Karpas-422 (cell line): ENCODE measurements around the gene HERC2. TPM values are rescaled to one million over a fixed set of nuclear protein-coding genes. Genes with fewer than 3 reads are reported as not detected.

ENCODE experiments used
- DNase-seq: peaks from one replicate; pipeline ENCODE4 v3.0.0-alpha.2; 2015
- H2AFZ ChIP-seq: fragments of 200-600 bp; sonication (generic); 2 replicates; pipeline ENCODE4 v1.6.1; 2014; ENCODE audit warnings: antibody characterized with exemption, low read length, mixed read lengths
- H3K27ac ChIP-seq: fragments of 200-600 bp; sonication (generic); 2 replicates; pipeline ENCODE4 v1.5.1; 2014; ENCODE audit warnings: mild to moderate bottlenecking, low read length, moderate library complexity
- H3K27me3 ChIP-seq: fragments of 200-600 bp; sonication (generic); 2 replicates; pipeline ENCODE4 v1.6.1; 2014; ENCODE audit warnings: low read length, mixed read lengths
- H3K36me3 ChIP-seq: fragments of 200-600 bp; sonication (generic); 2 replicates; pipeline ENCODE4 v1.6.1; 2014; ENCODE audit warnings: low read length, mixed read lengths; ENCODE audit not compliant: insufficient read depth
- H3K4me1 ChIP-seq: fragments of 200-600 bp; sonication (generic); 2 replicates; pipeline ENCODE4 v1.6.1; 2014; ENCODE audit warnings: mild to moderate bottlenecking, low read length, mixed read lengths
- H3K4me2 ChIP-seq: fragments of 200-600 bp; sonication (generic); 2 replicates; pipeline ENCODE4 v1.6.1; 2014; ENCODE audit warnings: low read length, low read depth, mild to moderate bottlenecking; ENCODE audit not compliant: poor library complexity, severe bottlenecking
- H3K4me3 ChIP-seq: fragments of 200-600 bp; sonication (generic); 2 replicates; pipeline ENCODE4 v1.5.1; 2014; ENCODE audit warnings: mild to moderate bottlenecking, antibody characterized with exemption, low read length, mixed read lengths
- H3K79me2 ChIP-seq: fragments of 200-600 bp; sonication (generic); 2 replicates; pipeline ENCODE4 v1.6.1; 2014; ENCODE audit warnings: mild to moderate bottlenecking, low read length, mixed read lengths
- H3K9ac ChIP-seq: fragments of 200-600 bp; sonication (generic); 2 replicates; pipeline ENCODE4 v1.6.0; 2014; ENCODE audit warnings: low read length
- H3K9me2 ChIP-seq: fragments of 200-600 bp; sonication (generic), shearing (Covaris generic); replicated peaks from 2 replicates; pipeline ENCODE4 v1.6.0; 2014; ENCODE audit warnings: mild to moderate bottlenecking, low read length, moderate library complexity; ENCODE audit not compliant: insufficient read depth
- H3K9me3 ChIP-seq: fragments of 300-700, 200-600 bp; sonication (generic); 2 replicates; pipeline ENCODE4 v1.6.1; 2014; ENCODE audit warnings: low read length, mixed read lengths
- H4K20me1 ChIP-seq: fragments of 200-600 bp; sonication (generic); 2 replicates; pipeline ENCODE4 v1.6.1; 2014; ENCODE audit warnings: mild to moderate bottlenecking, antibody characterized with exemption, low read length, low read depth; ENCODE audit not compliant: insufficient read depth
- total RNA-seq: library from RNA; depleted of rRNA; stranded (reverse); fragments of >200 nt; shearing (Covaris generic); gene quantifications from 2 replicates; pipeline ENCODE4 v1.2.3, GENCODE V29; 2014; ENCODE audit warnings: low replicate concordance

HERC2 gene
- total RNA-seq, 1 experiment from 2014 or later, result 58.7 TPM

DNA sequence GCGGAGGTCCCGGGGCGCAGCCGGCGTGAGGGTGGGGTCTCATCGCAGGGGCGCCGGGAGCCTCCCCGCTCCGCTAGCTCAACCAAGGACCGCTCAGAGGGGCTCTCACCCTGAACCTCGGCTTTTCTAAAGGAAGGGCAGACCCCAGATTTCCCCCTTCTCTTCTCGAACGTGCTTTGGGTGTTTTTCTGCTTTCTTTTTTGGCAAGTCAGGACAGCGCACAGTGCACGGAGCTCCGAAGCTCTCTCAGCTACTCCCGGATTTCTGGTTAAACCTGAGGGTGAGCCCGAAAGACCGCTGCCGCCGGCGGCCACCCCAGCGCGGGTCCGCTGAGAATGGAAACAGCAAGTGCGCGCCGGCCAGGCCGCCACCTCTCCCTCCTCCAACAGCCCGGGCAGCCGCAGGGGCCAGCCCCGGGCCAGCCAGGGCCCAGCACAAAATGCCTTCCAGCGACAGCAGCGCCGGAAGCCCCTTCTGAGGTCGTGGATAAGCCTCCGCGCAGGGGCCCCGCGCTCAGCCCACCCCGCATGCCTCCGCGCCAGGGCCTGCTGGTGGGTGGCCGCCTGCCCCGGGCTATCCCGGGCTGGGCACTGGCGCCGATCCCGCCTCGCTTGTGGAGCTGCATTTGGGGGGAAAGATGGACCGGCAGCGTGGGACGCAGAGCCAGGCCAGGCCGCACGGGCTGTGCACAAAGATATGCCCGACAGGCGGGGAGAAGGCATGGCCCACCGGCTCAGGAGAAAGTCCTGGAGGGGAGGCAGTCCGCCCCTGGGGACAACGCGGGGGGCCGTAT, 214.7 kb downstream of the HERC2 start:
- H3K4me3 ChIP-seq, result no peak overlapping the region

GRCh38 chr15:28106294-28107110, 215.5 kb downstream of the HERC2 start:
- Histone ChIP-seq H3K36me3 (no peaks in the 10 kb centered on the region), H3K9me2 (no peaks in the 10 kb centered on the region), H2AFZ (no peak overlapping the region), H3K9me3 (no peaks in the 10 kb centered on the region), H3K79me2 (no peaks in the 10 kb centered on the region), H3K9ac (no peak overlapping the region), H3K27ac (no peak overlapping the region), H3K27me3 (no peaks in the 10 kb centered on the region), H3K4me3 (no peak overlapping the region), H4K20me1 (no peaks in the 10 kb centered on the region), H3K4me1 (no peaks in the 10 kb centered on the region), H3K4me2 (no peak overlapping the region)
- DNase-seq, result no peak

More for the DNA sequence above, 214.7 kb downstream of the HERC2 start:
- Histone ChIP-seq H4K20me1 (no peaks in the 10 kb centered on the region), H3K79me2 (no peaks in the 10 kb centered on the region), H3K36me3 (peaks cover 4% of the 10 kb centered on the region; the same call in 1 of the 2 replicates), H3K4me2 (no peak overlapping the region), H3K9me2 (no peaks in the 10 kb centered on the region), H2AFZ (no peak overlapping the region), H3K9ac (no peak overlapping the region), H3K9me3 (no peaks in the 10 kb centered on the region), H3K4me1 (no peaks in the 10 kb centered on the region), H3K27me3 (no peaks in the 10 kb centered on the region), H3K27ac (no peak overlapping the region)
- no peak for DNase-seq

DNA sequence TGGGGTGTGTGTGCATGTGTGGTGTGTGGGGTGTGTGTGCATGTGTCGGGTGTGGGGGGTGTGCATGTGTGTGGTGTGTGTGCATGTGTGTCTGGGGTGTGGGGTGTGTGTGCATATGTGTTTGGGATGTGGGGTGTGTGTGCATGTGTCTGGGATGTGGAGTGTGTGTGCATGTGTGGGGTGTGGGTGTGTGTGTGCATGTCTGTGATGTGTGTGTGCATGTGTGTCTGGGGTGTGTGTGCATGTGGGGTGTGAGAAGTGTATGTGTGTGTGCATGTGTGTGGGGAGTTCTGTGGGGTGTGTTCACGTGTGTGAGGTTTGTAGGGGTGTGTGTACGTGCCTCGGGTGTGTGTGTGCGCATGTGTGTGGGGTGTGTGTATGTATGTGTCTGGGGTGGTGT, 216.2 kb downstream of the HERC2 start:
- no peak for DNase-seq
- Histone ChIP-seq H3K79me2 (no peaks in the 10 kb centered on the region), H3K4me1 (no peaks in the 10 kb centered on the region), H3K27me3 (no peaks in the 10 kb centered on the region), H3K4me3 (no peak overlapping the region), H3K36me3 (no peaks in the 10 kb centered on the region), H3K9me2 (no peaks in the 10 kb centered on the region), H3K9ac (no peak overlapping the region), H2AFZ (no peak overlapping the region), H3K9me3 (no peaks in the 10 kb centered on the region), H4K20me1 (no peaks in the 10 kb centered on the region), H3K27ac (no peak overlapping the region), H3K4me2 (no peak overlapping the region)

- Histone ChIP-seq H2AFZ (no peak overlapping the region), H3K4me2 (no peak overlapping the region), H3K4me1 (no peaks in the 10 kb centered on the region), H4K20me1 (no peaks in the 10 kb centered on the region), H3K9me2 (no peaks in the 10 kb centered on the region), H3K9ac (no peak overlapping the region), H3K27ac (no peak overlapping the region), H3K9me3 (no peaks in the 10 kb centered on the region), H3K79me2 (no peaks in the 10 kb centered on the region), H3K36me3 (no peaks in the 10 kb centered on the region), H3K27me3 (no peaks in the 10 kb centered on the region), H3K4me3 (no peak overlapping the region)
- no peak for DNase-seq
Measured at GRCh38 chr15:28105224-28105791, 216.7 kb downstream of the HERC2 start.

DNA sequence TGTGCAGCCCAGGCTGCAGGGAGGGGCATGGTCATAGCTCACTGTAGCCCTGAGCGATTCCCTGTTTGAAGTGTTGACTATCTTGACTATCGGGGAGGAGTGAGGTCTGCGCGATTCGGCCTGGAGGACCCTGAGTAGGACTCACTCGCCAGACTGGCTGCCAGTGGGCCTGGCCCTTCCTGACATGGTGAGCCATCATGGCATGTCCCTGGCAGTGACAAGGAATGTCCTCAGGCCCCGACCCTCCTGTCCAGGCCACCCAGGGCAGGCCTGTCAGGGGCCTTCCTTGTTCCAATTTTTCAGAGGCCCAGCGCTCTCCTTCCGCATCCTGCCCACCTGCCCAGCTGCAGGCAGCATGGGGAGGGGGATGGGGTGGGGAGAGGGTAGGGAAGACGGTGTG, 217.7 kb downstream of the HERC2 start:
- Histone ChIP-seq H3K36me3 (no peaks in the 10 kb centered on the region), H4K20me1 (no peaks in the 10 kb centered on the region), H3K79me2 (no peaks in the 10 kb centered on the region), H3K9ac (no peak overlapping the region), H3K9me3 (no peaks in the 10 kb centered on the region), H3K4me3 (no peak overlapping the region), H3K27ac (no peak overlapping the region), H3K27me3 (no peaks in the 10 kb centered on the region), H3K4me1 (no peaks in the 10 kb centered on the region), H2AFZ (no peak overlapping the region), H3K9me2 (no peaks in the 10 kb centered on the region), H3K4me2 (no peak overlapping the region)
- DNase-seq, result no peak

- Histone ChIP-seq H3K9me2 (no peaks in the 10 kb centered on the region), H3K36me3 (no peaks in the 10 kb centered on the region), H3K9me3 (no peaks in the 10 kb centered on the region), H3K27ac (no peak overlapping the region), H3K4me1 (no peaks in the 10 kb centered on the region), H2AFZ (no peak overlapping the region), H3K4me3 (no peak overlapping the region), H4K20me1 (no peaks in the 10 kb centered on the region), H3K79me2 (no peaks in the 10 kb centered on the region), H3K27me3 (no peaks in the 10 kb centered on the region), H3K9ac (no peak overlapping the region), H3K4me2 (no peak overlapping the region)
- no peak for DNase-seq
Measured at GRCh38 chr15:28103831-28104230, 218.1 kb downstream of the HERC2 start.

- Histone ChIP-seq H3K9me3 (no peaks in the 10 kb centered on the region), H3K27me3 (no peaks in the 10 kb centered on the region)
Measured at GRCh38 chr15:28101983-28102441, 220.0 kb downstream of the HERC2 start.

DNA sequence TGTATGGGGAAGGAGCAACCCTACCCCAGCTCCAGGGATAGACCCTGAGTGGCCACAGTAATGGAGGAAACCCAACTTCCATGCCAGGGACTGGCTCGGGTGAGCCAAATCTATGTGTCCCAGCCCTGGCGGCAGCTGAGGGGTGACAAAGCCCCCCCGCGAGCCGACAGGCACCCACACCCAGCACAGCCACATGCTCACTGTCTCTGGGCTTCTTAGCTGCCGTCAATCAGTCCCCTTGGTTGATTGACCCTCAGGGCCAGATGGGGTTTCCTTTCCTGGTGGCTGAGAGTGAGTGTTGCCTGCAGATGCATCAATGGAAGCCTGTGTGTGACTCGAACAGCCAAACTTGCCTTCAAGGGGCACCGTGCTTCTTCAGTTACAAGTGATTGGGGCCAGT, 220.8 kb downstream of the HERC2 start:
- Histone ChIP-seq H2AFZ (no peak overlapping the region), H4K20me1 (no peaks in the 10 kb centered on the region), H3K9me3 (no peaks in the 10 kb centered on the region), H3K4me3 (no peak overlapping the region), H3K9ac (no peak overlapping the region), H3K9me2 (no peaks in the 10 kb centered on the region), H3K4me2 (no peak overlapping the region), H3K4me1 (no peaks in the 10 kb centered on the region), H3K36me3 (no peaks in the 10 kb centered on the region), H3K79me2 (no peaks in the 10 kb centered on the region), H3K27ac (no peak overlapping the region), H3K27me3 (no peaks in the 10 kb centered on the region)
- DNase-seq, result no peak

More at GRCh38 chr15:28101983-28102441, 220.0 kb downstream of the HERC2 start:
- no peak overlapping the region for H3K4me2 ChIP-seq
- no peak overlapping the region for H3K9ac ChIP-seq
- H3K36me3 ChIP-seq, result no peaks in the 10 kb centered on the region
- no peak overlapping the region for H3K4me3 ChIP-seq
- H2AFZ ChIP-seq, result no peak overlapping the region
- no peak for DNase-seq
- H3K27ac ChIP-seq, result no peak overlapping the region
- no peaks in the 10 kb centered on the region for H3K79me2 ChIP-seq
- no peaks in the 10 kb centered on the region for H3K4me1 ChIP-seq
- no peaks in the 10 kb centered on the region for H4K20me1 ChIP-seq
- no peaks in the 10 kb centered on the region for H3K9me2 ChIP-seq
